ENCODE measurements around the gene TEX54.
"Not testable (repeated sequence)": the region's sequence is repeated elsewhere in the genome, so short reads cannot be mapped to it uniquely, and the experiment has no call there.

TEX54 gene

DNA sequence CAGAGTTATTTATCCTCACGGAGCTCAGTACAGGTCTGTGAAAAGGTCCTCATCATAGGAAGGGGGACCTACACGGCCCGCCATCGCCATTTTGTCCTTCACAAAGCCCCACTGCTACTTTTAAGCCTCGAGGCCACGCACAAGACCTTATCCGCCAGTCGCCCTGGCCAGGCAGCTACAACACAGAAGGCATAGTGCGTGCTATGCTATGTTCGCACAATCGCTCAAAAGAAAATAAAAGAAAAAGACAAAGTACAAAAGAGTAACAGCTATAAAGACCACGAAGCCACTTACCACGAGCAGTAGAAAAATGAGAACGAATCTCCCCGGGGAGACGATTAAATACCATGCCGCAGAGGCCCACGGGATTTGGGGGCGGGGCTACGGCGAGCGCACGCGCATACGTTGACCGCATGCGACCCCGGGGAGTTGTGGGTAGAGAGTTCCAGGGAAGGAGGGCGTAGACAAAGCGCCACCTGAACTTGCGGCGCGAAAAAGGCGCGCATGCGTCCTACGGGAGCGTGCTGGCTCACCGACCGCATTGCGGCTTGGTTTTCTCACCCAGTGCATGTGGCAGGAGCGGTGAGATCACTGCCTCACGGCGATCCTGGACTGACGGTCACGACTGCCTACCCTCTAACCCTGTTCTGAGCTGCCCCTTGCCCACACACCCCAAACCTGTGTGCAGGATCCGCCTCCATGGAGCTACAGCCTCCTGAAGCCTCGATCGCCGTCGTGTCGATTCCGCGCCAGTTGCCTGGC is 23.1 kb upstream of the TEX54 start:
- peak; percentile 98 for DNase-seq (ENCODE audit: low read depth)

- DNase-seq (ENCODE audit: low read depth) = no peak
Observed at GRCh38 chr11:62854825-62855570, 22.4 kb upstream of the TEX54 start.

GRCh38 chr11:62854013-62854824 is 21.6 kb upstream of the TEX54 start:
- DNase-seq (ENCODE audit: low read depth) = no peak

DNA sequence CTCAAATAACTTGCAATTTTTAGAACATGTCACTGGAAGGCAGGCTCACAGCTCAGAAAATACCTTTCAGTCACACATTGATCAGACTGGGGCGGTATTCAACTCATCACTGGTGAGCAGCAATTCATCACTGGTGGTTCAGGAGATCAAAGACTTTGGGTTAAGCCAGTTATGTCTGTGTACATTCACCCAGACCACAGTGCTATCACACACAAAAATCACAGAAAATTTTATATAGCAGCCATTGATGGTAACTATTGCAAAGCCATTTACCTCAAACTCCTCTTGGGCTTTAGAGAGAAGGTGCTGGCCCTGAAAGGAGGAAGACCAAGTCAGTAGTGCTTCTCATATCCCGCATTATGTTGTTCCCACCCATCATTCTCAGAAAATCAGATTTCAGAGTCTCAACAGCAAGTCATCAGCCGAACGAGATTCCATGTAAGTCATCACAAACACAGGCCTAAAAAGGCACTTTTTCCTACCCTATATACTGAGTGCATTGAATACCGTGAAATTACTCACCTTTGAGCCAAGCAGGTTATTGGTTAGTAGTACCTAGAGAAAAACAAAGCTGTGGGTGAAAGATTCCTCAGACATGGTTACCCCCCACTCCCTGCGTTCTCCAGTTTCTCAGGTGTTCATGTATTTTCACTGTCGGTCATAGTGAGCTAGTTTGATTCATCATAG is 20.8 kb upstream of the TEX54 start:
- no peak for DNase-seq (ENCODE audit: low read depth)

GRCh38 chr11:62852523-62853188 is 20.0 kb upstream of the TEX54 start:
- DNase-seq (ENCODE audit: low read depth) = no peak

- DNase-seq (ENCODE audit: low read depth) = no peak
Observed at GRCh38 chr11:62851807-62852522, 19.3 kb upstream of the TEX54 start.

DNA sequence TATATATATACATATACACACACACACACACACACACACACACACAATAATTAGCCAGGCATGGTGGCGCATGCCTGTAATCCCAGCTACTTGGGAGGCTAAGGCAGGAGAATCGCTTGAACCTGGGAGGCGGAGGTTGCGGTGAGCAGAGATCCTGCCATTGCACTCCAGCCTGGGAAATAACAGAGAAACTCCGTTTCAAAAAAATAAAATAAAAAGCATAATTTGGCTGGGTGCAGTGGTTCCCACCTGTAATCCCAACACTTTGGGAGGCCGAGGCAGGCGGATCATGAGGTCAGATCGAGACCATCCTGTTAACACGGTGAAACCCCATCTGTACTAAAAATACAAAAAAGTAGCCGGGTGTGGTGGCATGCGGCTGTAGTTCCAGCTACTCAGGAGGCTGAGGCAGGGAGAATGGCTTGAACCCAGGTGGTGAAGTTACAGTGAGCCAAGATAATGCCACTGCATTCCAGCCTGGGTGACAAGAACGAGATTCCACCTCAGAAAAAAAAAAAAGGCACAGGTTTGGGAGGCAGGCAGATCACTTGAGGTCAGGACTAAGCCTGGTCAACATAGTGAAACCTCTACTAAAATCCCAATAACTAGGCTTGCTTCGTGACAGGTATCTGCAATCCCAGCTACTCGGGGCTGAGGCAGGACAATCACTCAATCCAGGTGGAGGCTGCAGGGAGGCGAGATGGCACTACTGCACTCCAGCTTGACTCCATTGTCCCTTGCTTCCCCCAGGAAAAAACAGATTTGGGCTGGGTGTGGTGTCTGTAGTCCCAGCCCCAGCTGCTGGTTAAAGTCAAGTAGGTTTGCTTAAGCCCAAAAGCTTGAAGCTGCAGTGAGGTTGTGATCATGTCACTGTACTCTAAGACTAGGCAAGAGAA is 18.5 kb upstream of the TEX54 start:
- DNase-seq (ENCODE audit: low read depth) = no peak

GRCh38 chr11:62847767-62848314 is 15.2 kb upstream of the TEX54 start:
- DNase-seq (ENCODE audit: low read depth) = no peak

DNA sequence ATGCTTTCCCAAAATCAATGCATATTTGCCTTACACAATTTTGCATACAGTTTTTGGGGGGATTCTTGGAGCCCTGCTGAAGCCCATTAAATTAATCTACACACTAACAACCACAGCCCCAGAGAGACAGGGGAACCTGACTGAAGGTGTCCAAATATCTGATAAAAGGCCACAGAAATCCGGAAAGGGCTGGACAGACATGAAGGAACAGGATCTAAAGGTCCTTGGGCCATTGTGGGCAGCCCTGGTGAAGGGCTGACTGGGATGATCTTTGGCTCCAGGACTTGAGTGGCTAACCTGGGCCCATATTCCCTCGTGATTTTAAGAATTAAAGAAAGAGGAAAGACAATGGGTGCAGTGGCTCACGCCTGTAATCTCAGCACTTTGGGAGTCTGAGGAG is 13.5 kb upstream of the TEX54 start:
- no peak for DNase-seq (ENCODE audit: low read depth)

DNA sequence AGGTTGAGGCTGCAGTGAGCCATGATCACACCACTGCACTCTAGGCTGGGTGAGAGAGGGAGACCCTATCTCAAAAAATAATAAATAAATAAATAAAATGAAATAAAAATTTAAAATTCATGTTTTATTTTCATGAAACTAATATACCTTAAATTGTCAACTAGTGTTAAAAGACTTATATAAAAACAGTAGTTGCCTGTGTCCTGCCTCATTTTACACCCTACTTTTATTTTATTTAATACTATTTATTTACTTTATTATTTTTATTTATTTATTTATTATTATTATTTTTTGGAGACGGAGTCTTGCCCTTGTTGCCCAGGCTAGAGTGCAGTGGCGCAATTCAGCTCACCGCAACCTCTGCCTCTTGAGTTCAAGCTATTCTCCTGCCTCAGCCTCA is 11.5 kb upstream of the TEX54 start:
- no peak for DNase-seq (ENCODE audit: low read depth)

DNA sequence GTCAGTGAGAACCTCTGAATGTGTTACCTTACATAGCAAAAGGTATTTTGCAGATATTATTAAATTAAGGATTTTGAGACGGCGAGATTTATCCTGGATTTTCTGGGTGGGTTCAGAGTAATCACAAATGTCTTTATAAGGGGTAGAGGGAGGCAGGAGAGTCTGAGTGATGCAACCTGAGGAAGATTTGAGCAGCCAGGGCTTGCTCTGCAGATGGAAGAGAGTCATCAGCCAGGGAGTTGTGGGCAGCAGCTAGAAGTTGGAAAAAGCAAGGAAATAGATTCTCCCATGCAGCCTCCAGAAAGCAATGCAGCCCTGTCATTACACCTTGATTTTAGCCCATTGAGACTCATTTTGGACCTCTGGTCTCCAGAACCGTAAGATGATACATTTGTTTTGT is 10.8 kb upstream of the TEX54 start:
- no peak for DNase-seq (ENCODE audit: low read depth)

GRCh38 chr11:62842891-62843290 is 10.2 kb upstream of the TEX54 start:
- DNase-seq (ENCODE audit: low read depth) = not testable (repeated sequence)

DNA sequence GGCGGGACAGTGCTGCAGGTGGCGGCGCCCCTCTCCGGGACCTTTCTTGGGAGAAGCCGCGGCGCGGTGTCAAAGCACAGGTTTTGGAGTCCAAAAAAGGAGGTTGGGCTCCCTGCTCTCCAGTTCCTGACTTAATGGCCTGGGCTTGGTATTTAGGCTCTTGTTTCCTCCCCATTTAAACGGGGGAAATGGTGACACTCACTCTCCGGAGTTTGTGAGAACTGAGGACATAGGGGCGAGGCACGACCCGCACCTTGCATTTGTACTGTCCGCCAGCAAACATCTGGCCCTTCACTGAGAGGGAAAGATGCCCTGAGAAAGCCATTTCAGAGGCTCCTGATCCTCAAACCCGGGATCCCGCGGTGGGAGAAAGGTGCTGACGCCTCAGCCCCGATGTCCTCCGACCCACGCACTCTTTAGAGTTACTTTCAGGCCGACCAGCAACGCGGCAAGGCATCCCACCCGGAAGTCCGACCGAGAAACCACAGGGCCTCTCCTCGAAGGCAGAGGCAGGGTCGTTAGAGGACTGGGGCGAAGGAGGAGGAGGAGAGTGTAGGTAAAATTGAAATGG is 9.6 kb upstream of the TEX54 start:
- DNase-seq (ENCODE audit: low read depth) = no peak

DNA sequence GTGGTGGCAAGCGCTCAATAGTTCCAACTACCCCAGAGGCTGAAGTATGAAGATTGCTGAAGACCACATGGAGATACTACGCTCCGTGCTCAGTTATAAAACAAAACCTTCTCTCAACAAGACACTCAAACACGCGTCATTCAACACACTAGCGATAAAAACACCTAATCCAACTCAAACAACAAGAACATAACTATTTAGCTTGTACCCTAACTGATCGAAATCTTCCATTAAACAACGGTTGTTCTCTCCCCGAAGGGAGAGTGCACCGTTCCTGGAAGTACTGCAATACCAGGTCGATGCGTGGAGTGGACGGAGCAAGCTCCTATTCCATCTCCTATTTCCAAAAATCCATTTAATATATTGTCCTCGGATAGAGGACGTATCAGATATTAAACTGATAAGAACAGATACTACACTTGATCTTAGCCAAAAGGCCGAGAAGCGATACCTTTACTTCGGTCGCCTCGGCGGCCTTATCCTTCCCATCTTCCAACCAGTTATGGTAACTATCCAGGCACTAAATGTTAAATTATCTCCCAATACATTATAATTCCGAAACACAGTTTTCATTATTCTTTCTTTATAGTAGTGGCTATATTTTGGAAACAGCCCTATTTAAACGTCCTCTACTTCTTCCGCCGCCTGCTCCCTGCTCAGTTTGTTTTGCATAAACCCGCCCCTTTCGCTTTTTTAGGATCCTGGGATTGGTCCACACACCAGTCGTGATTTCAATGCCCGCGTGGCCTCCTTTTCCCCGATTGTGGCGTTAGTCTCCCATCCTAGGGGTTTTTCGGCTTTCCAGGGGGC is 8.9 kb upstream of the TEX54 start:
- peak; percentile 55 for DNase-seq (ENCODE audit: low read depth)

- peak; percentile 75 for DNase-seq (ENCODE audit: low read depth)
Observed at GRCh38 chr11:62840721-62841360, 8.2 kb upstream of the TEX54 start.

DNA sequence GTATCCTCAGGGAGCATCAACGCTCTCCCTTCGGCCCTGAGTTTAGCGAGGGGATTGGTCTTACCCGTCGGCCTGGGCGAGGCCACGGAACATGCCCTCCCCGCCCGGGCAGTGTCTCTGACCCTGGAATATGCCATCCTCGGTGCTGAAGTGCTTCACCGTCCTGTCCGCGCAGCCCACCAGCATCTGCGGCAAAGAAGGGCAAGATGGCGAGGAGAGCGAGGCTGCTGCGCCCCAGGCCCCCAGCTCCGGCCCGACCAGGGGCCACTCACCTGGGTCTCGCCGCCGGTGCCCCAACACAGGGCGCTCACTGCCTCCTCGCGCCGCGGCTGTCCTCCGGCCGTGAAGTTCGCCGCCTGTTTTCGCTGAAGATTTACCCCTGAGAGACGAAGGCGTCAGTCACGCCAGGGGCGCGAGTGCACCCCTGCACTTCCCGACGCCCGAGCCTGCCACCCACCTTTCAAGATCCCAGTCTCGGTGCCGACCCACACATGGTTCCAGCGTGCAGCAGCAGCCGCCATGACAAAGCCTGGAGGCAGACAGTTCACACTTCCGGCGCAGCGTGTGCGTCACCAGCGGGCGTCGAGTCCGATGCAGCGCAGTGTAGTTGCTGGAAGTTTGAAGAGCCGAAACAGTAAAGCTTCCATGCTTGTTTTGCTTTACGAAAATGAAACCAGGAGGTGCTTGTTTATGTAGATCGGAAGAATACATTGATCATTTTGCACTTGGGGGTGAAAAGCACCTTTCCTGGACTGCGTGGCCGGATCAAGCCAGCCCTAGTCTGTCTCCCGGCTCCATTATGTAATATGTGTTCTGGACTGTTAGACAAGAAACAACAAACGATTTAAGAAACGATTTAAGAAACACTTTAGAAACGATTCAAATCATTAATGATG is 6.7 kb upstream of the TEX54 start, which contains the start of gene WDR74:
Gene WDR74, minus strand, starts transcription at position 541 of the 896 bp plus-strand sequence. Its CDS starts 20 bp downstream, at position 521.
- DNase-seq (ENCODE audit: low read depth) = peak; percentile 87

DNA sequence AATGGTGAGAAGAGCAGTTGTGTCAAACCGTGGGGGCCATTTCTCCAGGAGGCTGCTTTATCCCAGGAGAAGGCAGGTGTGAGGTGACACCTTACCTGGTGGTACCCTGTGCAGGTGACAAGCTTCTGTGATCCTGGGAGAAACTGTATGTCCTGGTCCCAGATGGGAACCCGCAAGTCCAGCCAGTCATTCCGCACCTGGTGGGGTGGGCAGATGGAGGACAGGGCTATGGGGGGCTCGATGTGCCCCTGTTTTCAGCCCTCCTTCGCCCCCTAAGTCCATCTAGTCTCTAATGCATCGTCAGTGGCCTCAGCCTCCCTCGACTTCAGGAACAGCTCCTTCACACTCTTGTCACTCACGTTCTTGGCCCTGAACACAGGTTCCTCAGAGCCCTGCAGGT is 2.7 kb upstream of the TEX54 start:
- no peak for DNase-seq (ENCODE audit: low read depth)
